HCEC 1CT (cell line): ENCODE measurements around the gene CHD2.
"Not testable (repeated sequence)": the region's sequence is repeated elsewhere in the genome, so short reads cannot be mapped to it uniquely, and the experiment has no call there.

Experiments used
- DNase-seq: peaks from one replicate; pipeline ENCODE4 v3.0.0-alpha.2; 2017

Gene CHD2

GRCh38 chr15:93037820-93038705 is 137.9 kb downstream of the CHD2 start:
- no peak for DNase-seq

GRCh38 chr15:93039562-93040287 is 139.6 kb downstream of the CHD2 start:
- not testable (repeated sequence) for DNase-seq

GRCh38 chr15:93040288-93041158 is 140.4 kb downstream of the CHD2 start:
- DNase-seq: no peak

DNA sequence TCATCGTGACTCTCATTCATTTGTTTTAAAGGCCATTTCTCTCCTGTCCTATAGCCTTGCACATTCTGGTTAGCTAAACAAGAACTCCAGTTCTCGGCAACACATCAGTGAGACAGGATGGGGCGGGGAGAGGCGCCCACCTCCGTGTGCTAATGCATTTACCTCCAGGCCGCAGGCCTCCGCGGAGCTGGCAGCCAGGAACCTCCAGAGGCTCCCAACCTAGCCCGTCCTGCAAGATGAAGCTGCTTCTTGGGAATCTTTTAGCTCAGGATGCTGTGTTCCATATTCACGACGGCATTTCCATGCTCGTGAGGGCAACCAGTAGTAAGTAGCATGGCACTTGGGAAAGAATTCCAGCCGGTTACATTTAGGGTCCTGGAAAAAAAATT is 141.0 kb downstream of the CHD2 start:
- no peak for DNase-seq

DNA sequence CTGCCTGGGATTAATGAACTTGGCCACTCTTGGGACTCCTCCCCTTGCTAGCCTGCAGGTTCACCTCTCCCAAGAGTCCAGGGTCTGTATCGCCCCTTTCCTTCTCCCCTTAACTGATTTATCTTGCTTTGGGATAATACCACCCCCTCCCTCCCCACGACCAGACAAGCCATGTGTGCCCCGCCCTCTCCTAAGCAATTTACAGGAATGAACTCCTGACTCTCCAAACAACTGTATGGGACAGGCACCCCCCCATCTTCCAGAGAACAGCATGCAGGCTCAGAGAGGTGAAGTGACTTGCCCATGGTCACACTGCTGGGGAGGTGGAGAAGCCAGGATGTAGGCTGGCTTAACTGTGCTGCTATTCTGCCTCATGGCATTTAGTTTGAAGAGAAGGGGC is 142.1 kb downstream of the CHD2 start:
- DNase-seq: no peak

DNA sequence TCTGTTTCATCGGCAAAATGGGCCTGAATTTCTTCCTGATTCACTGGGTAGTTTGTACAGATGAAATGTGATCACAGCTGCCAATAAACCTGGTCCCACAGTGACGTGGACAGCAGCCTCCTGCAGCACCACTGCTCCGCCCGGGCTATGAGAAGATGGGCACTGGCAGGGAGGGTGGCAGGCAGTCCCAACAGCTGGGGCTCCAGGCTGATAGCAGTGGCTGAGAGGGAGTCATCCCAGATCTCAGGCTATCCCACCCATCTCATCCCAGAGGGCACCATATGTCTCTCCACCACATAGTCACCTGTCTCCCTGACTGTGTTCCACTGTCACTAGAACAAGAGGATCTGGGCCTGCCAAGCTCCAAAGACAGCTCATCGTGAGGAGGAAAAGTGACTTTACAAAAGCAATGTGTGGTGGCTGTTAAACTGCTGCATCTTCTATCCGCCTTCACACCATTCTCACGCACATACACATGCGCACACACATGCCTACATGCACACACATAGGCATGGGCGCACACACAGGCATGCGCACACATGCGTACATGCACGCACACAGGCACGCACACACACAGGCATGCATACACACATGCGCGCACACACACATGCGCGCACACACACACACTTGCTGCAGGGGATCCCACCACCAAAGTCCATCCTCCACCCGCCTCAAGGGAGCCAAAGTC is 142.7 kb downstream of the CHD2 start:
- DNase-seq: no peak

DNA sequence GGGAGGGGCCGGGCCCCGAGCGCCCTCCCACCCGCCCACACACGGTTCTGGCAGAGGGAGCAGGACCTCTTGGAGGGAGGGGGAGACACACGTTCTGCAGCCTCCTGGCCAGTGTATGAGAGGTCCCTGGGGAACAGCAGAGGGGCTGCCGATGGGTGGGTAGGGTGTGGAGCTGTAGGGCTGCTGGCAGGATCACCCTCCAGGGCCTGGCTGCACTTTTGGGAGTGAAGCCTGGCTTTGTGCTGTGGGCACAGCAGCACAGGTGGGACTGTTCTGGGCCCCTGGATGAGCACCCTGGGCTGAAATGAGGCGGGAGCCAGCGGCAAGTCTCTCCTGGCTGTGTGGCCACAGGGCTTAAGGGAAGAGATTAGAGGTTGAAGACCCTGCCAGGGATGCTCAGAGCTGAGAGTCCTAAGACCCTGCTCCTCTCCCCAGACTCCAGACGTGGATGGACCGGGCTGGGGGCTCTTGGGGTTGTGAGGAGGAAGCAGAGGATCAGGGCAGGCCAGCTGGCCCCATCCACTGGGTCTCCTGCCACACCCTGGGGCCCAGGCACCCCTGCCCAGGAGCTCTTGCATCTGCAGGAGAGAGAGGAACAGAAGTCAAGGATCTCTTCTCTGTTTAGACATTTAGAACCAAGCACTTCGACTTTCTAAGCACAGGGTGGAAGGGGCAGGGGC is 143.6 kb downstream of the CHD2 start:
- no peak for DNase-seq

DNA sequence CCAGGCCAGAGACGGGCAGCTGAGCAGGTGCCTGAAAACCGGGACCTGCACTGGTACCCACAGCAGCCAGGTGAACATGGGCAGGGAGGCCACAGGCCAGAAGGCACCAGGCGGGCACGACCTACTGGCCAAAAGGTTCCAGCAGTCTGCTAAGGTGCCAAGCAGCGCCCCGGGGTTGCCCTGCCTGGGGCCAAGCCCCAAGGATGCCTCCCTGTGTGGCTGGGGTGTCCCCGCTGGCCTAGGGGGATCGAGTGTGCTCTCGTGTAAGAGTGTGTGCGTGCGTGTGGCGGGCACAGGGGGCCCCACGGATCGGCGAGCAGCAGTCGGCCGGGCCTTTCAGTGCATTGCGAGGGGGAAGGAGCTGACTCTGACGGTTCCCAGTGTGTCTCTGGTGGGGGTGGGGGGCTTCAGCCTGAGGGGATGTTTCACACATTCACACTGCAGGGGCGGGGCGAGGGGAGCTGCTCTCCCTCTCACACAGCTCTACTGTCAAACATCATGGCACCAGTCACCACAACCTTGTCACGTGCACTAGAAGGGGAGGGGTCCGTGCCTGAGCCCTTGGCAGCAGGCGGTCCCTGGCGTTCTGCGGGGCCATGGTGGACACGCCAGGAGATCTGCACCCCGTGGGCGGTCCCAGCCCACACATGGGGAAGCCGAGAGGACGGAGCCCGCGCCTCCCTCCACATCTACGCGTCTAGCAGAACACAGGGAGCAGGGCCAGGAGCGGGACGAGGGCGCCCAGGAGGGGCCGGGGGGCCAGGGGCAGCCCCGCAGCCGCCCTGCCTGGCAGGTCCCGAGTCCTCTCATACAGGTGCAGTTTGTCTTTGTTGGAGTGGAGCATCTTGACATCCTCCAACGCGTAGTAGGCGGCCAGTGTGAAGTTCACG is 144.4 kb downstream of the CHD2 start:
- no peak for DNase-seq

- no peak for DNase-seq
Observed at GRCh38 chr15:93045191-93045785, 145.2 kb downstream of the CHD2 start.

GRCh38 chr15:93046120-93046519 is 146.0 kb downstream of the CHD2 start:
- DNase-seq: no peak

- no peak for DNase-seq
Observed at GRCh38 chr15:93046721-93047120, 146.6 kb downstream of the CHD2 start.

DNA sequence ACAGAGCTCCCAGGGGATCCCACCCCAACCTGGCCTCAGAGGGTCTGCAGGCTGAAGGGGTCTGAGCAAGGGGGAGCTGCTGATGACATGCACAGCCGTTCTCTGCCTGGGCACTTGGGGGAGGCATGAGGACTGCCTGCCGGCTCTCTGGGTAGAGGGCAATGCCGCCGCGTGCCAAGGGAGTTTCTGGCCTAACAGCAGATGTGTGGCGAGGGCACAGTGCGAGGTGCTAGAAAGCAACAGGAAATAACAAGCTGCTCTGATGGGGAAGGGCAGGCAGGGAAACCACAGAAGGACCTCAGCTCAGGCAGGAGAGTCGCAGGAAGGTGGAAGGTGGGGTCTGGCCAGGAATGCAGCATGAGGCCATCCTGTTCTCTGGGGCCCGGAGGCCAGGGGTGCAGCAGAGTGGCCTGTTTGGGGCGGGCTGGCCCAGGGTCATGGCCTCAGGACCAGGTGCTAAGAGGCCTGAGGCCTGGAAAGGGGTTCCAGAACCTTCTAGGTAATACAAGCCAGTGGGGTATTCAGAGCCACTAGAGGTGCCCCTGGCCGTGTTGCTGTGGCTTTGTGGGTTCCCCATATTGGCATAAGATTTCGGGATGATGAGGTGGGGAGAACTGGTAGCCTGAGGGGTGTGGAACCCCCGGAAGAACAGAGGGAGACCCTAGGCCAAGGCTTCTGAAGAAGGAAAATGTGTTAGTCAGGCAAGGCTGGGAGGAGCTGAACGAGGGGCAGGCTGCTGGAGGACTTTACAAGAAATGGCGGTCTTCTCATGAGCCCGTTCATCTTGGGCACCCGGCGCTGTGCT is 147.7 kb downstream of the CHD2 start:
- DNase-seq: no peak

- DNase-seq: no peak
Observed at GRCh38 chr15:93048426-93048721, 148.2 kb downstream of the CHD2 start.

DNA sequence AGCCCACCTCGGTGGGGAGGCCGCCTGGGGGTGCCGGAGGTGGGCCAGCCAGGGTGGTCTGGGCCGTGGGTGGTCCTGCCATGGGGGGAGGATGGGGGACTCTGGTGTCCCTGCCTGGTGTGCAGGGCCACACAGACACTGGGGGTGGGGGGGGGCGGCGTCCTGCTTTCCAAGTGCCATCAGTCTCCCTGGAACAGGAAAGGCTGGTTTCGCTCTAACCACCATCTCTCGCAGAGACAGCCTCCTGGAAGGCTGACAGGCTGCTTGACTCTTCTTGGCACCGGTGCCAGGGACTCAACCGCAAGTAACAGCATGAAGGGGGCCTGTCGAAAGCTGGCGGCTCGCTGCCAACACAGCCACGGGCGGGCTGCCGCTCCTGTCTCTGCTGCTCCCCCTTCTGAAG is 148.6 kb downstream of the CHD2 start:
- DNase-seq: no peak

DNA sequence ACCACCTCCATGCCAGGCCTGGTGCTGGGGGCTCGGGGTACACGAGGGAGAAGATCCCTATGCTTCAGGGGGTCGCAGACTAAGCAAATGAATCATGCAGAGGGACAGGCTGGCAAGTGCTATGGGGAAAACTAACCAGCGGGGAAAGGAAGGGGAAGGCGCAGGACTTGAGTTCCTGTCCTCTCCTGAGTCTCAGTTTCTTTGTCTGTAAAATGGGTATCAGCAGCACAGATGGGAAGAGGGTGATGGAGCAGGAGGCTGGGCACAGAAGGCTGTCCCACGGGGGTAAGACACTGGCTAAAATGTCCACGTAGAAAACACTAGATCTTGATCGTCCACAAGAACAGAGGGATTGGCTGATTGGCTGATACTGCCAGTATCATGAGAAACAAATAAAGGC is 149.1 kb downstream of the CHD2 start:
- DNase-seq: no peak

DNA sequence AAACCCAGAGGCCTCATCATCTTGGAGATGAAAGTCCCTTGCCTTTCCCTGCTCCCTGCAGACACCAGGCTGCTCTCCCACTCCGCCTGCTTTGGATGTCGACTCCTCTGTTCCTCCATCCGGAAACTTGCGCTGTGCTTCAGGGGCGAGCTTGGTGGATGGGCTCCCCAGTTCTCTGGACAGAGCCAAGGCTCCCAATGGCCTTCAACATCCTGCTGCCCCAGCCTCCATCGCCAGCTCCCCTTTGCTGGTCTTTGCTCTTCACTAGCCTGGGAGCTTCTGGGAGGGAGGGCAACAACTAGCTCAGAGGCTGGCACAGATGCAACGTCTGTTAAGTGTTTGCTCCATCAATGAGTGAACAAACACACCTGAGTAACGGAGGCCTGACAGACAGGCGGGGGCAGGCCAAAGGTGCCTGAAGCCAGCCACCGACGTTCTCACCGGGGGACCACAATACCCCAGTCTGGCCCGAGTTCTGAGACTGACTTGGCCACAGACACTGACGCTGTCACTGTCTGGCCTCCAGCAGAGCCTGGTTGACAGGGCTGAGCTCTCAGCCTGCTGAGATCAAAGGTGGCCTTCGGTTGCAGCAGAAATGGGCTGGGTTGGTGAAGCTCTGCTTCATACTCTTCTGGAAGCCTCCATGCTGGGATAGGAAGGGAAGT is 149.9 kb downstream of the CHD2 start:
- no peak for DNase-seq

DNA sequence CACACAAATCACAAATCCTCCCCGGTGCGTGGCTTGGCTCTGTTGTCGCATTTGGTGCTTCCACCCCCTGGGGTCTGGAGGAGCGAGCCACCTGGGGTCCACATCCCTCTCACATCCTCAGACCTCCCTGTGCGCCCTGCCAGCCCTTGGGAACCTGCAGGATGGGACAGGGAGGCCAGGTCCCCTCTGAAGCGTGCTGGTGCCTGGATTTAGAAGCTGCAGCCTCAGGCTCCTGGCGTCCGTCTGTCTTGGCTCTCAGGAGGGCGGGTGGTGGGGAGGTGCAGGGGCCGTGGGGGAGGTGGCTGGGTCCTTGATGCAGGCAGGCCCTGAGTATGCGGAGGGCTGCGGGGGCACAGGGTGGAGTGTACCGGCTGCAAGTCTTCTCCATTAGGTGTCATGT is 150.5 kb downstream of the CHD2 start:
- no peak for DNase-seq

GRCh38 chr15:93051236-93052089 is 151.3 kb downstream of the CHD2 start:
- DNase-seq: no peak
